Mesothelial cell of epicardium (in vitro differentiated cells): ENCODE data around the gene CREG1. TPM values are rescaled to one million over a fixed set of nuclear protein-coding genes. Genes with fewer than 3 reads are reported as not detected.

Source experiments
- DNase-seq, 2 experiments: peaks; one replicate each; pipeline ENCODE4 v3.0.0; 2021; ENCODE audit warnings: low spot score in 2 of 2; ENCODE audit not compliant: unreplicated experiment in 2 of 2
- H3K27ac Mint-ChIP-seq: 2 replicates; pipeline ENCODE4 v1.8.0; 2021; ENCODE audit warnings: mixed read lengths
- H3K27me3 Mint-ChIP-seq: 2 replicates; pipeline ENCODE4 v1.8.0; 2021; ENCODE audit warnings: low read depth, mixed read lengths
- H3K36me3 Mint-ChIP-seq: 2 replicates; pipeline ENCODE4 v1.8.0; 2021; ENCODE audit warnings: mixed read lengths
- H3K4me1 Mint-ChIP-seq: 2 replicates; pipeline ENCODE4 v1.8.0; 2021; ENCODE audit warnings: mixed read lengths
- H3K4me3 Mint-ChIP-seq: 2 replicates; pipeline ENCODE4 v1.8.0; 2021; ENCODE audit warnings: mild to moderate bottlenecking, moderate library complexity, mixed read lengths
- H3K9me3 Mint-ChIP-seq: 2 replicates; pipeline ENCODE4 v1.8.0; 2021; ENCODE audit warnings: mixed read lengths
- CTCF ChIP-seq: fragments of 200-600 bp; sonication (generic); IDR thresholded peaks from one replicate; pipeline ENCODE4 v1.5.0; 2021; ENCODE audit warnings: antibody characterized with exemption; ENCODE audit not compliant: unreplicated experiment
- total RNA-seq: library from RNA; stranded (reverse); gene quantifications from 3 replicates; pipeline ENCODE4 v1.2.1, GENCODE V29; 2021

The CREG1 gene
- total RNA-seq, 1 donor from 2014 or later, result 41.7 TPM

GRCh38 chr1:167507719-167508118 is 45.8 kb downstream of the CREG1 start:
- no peak overlapping the region for H3K4me3 Mint-ChIP-seq
- peaks cover 21% of the 10 kb centered on the region for H3K27me3 Mint-ChIP-seq
- H3K4me1 Mint-ChIP-seq, result no peaks in the 10 kb centered on the region
- H3K9me3 Mint-ChIP-seq, result no peaks in the 10 kb centered on the region
- no peaks in the 10 kb centered on the region for H3K36me3 Mint-ChIP-seq
- DNase-seq, result no peak
- no peak for TF ChIP-seq CTCF
- H3K27ac Mint-ChIP-seq, result no peak overlapping the region

- DNase-seq, result no peak
- no peaks in the 10 kb centered on the region for H3K9me3 Mint-ChIP-seq
- H3K27me3 Mint-ChIP-seq, result peaks cover 25% of the 10 kb centered on the region
- H3K36me3 Mint-ChIP-seq, result no peaks in the 10 kb centered on the region
- no peak overlapping the region for H3K4me3 Mint-ChIP-seq
- no peak overlapping the region for H3K27ac Mint-ChIP-seq
- TF ChIP-seq CTCF, result no peak
- H3K4me1 Mint-ChIP-seq, result no peaks in the 10 kb centered on the region
Measured at GRCh38 chr1:167504467-167504827, 49.1 kb downstream of the CREG1 start.

- no peak overlapping the region for H3K4me3 Mint-ChIP-seq
Measured at GRCh38 chr1:167503626-167504466, 49.7 kb downstream of the CREG1 start.

GRCh38 chr1:167502719-167503462 is 50.7 kb downstream of the CREG1 start:
- Mint-ChIP-seq H3K4me1 (no peaks in the 10 kb centered on the region), H3K4me3 (no peak overlapping the region)

More at GRCh38 chr1:167503626-167504466, 49.7 kb downstream of the CREG1 start:
- H3K4me1 Mint-ChIP-seq, result no peaks in the 10 kb centered on the region
- DNase-seq, result no peak
- no peak overlapping the region for H3K27ac Mint-ChIP-seq
- TF ChIP-seq CTCF, result no peak
- H3K27me3 Mint-ChIP-seq, result peaks cover 23% of the 10 kb centered on the region
- no peaks in the 10 kb centered on the region for H3K9me3 Mint-ChIP-seq
- no peaks in the 10 kb centered on the region for H3K36me3 Mint-ChIP-seq

GRCh38 chr1:167502192-167502551 is 51.4 kb downstream of the CREG1 start:
- H3K27ac Mint-ChIP-seq, result no peak overlapping the region
- H3K4me1 Mint-ChIP-seq, result no peaks in the 10 kb centered on the region
- no peaks in the 10 kb centered on the region for H3K36me3 Mint-ChIP-seq
- H3K4me3 Mint-ChIP-seq, result no peak overlapping the region
- H3K9me3 Mint-ChIP-seq, result no peaks in the 10 kb centered on the region
- DNase-seq, result no peak
- peaks cover 28% of the 10 kb centered on the region for H3K27me3 Mint-ChIP-seq
- no peak for TF ChIP-seq CTCF

More at GRCh38 chr1:167502719-167503462, 50.7 kb downstream of the CREG1 start:
- Mint-ChIP-seq H3K36me3 (no peaks in the 10 kb centered on the region), H3K27ac (no peak overlapping the region), H3K9me3 (no peaks in the 10 kb centered on the region), H3K27me3 (peaks cover 27% of the 10 kb centered on the region)
- no peak for DNase-seq
- no peak for TF ChIP-seq CTCF
